ENCODE results near the gene DPH6.

DNA sequence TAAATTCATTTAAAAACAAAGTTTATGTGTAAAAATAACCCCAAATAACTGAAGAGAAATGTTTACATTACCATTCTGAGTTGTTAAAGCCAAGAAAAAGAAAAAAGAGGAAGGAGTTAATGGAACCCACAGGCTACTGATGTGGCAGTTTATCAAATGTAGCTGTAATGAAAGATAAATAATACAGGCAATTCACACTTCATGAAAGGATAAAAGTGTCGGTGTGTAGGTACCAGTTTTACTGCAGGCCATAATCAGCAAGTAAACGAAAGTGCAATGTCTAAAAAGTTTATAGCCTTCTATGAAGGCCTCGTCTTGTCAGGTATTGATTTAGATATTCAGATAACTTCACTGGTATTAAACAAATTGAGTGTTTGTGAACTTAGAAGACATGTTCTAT, 164.6 kb downstream of the DPH6 start:
- TF ChIP-seq CTCF (IDR thresholded peaks at IDR 0.05) (no peak), POLR2A (IDR thresholded peaks at IDR 0.05) (no peak)
